K562 treated with DMSO at 1 percent for 24 hours (cell line): ENCODE results near the gene RNF167. TPM values are rescaled to one million over a fixed set of nuclear protein-coding genes. Genes with fewer than 3 reads are reported as not detected.

ENCODE experiments used
- total RNA-seq: library from RNA; unstranded; fragments of 300-600 nt; gene quantifications from 2 replicates; pipeline ENCODE4 v1.2.3, GENCODE V29; 2022; ENCODE audit warnings: low read depth; ENCODE audit not compliant: insufficient read depth

The RNF167 gene
- 46.4 and 53.2 TPM in 2 replicates for total RNA-seq

DNA sequence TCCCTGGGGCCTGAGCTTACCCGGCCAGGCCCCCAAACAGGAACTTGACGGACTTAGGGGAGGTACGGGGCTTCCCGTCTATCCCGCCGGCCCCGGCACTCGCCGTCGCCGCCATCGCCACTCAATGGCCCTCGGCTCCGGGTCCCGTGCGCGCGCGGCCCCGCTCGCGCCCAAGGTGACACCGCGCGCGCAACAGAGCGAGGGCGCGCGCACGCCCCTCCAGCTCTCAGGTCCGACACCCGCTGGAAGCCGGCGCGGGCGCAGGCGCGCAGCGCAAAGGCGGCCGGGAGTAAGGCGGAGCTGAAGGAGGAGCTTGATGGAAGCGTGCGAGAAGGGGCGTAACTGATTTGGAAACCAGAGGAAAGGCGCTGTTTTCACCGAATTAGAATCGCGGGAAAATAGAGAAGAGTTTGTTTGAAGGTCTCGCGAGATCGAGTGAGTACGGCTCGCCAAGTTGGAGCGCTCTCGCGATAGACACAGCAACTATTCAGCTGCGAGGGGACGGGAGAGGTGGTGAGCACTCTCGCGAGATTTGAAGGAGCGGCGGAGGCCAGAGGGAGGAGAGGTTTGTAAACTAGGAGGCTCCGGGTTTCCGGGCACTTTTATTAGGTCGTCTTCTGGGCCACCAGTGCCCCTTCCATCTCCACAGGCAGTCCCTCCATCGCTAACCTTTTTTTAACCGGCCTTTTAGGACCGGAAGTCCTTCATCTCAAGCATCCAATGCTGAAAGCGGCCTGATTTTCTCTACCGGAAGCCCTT is at the start of gene RNF167, which contains the start of gene SLC25A11:
Gene RNF167 (plus strand): TSS at position 473 of the 759 bp plus-strand sequence. CDS start 642 bp downstream, outside the sequence.
Gene SLC25A11 (minus strand): TSS at position 251 of the 759 bp plus-strand sequence. CDS start 136 bp downstream, at position 115.

GRCh38 chr17:4899341-4900230 is 40.5 kb upstream of the RNF167 start, which contains the start of gene C17orf107:
C17orf107 (plus strand) TSS chr17:4899536; CDS start chr17:4899763, 227 bp downstream.

DNA sequence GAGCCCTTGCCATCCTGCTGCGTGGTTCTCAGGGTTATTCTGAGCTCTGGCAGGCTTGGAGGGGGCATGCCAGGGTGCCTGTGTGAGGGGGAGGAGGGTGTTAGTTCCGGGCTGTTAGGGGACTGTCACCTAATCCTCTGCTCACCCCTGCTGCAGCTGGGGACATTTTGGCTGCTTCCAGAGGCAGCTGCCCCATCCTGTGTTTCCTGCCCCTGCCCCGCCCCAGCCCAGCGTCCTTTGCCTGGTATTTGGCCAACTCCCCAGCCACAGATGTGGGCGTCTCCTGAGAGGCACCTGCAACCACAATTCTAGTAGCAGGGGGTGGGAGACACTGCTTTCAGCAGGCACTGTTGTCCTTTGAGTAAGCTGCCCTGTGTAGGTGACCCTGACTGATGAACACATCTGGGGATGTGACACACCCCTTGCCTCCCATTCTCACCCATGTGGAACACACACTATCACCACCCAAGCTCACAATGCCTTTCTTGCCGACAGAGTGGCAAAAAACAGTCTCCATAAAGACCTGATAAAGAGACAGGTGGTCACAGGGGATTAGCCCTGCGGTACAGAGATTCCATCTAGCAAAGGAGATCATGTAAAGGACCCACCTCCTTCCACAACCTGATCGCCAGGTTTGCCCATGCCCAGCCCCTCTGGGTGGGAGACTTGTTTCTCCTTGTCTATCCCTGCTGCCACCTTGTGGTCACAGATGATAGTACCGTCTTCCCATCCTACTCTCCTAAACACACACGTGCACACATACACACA is 36.8 kb upstream of the RNF167 start, which contains the start of gene CHRNE:
Gene CHRNE (minus strand): TSS at position 48 of the 768 bp plus-strand sequence. CDS start 35 bp downstream, at position 13.

DNA sequence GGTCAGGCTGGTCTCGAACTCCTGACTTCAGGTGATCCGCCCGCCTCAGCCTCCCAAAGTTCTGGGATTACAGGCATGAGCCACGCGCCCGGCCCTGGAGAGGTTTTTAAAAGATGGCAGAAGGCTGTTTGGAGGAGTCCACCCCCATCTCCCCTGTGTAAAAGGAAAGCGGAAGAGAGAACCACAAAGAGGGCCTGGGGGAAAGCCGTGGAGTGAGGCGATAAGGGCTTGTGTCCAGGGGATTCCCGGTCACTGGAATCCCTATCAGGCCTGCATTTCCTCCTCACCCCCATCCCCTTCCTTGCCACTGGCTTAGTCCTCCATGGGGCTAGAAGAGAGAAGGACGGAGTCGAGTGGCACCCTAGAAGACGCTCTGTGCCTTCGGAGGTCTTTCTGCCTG is 8.1 kb upstream of the RNF167 start, which contains the start of gene GP1BA:
Gene GP1BA (plus strand): TSS at position 315 of the 400 bp plus-strand sequence. CDS start 328 bp downstream, outside the sequence.

GRCh38 chr17:4948166-4948930 is 8.3 kb downstream of the RNF167 start, which contains the start of gene PFN1:
PFN1 (minus strand) TSS chr17:4948530; CDS start chr17:4948394, 136 bp downstream.

DNA sequence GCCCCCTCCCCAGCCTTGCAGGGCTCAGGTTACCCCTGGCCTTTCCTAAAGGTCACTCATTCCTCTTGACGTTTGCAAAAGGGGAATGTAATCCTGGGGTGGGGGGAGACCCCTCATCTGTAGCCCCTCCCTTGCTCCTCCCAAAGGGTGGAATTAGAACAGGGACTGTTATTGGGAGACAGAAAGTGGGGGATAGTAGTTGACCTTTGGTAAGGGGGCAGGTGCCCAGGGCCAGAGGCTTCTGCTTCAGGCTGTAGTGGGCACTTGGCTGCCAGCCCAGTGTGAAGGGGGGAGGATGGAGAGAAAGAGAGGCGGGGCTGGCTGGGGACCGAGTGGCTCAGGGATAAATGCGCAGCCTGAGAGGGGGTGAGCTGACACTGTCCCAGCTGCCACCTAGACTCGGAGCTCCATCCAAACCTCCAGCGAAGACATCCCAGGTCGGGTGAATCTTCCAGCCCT is 10.7 kb downstream of the RNF167 start, which contains the start of gene ENO3:
Gene ENO3 (plus strand): TSS at position 374 of the 459 bp plus-strand sequence. CDS start 711 bp downstream, outside the sequence.

GRCh38 chr17:4967539-4968485 is 27.7 kb downstream of the RNF167 start, which contains the start of gene SPAG7:
SPAG7 (minus strand) TSS chr17:4967817; CDS start chr17:4967804, 13 bp downstream.

DNA sequence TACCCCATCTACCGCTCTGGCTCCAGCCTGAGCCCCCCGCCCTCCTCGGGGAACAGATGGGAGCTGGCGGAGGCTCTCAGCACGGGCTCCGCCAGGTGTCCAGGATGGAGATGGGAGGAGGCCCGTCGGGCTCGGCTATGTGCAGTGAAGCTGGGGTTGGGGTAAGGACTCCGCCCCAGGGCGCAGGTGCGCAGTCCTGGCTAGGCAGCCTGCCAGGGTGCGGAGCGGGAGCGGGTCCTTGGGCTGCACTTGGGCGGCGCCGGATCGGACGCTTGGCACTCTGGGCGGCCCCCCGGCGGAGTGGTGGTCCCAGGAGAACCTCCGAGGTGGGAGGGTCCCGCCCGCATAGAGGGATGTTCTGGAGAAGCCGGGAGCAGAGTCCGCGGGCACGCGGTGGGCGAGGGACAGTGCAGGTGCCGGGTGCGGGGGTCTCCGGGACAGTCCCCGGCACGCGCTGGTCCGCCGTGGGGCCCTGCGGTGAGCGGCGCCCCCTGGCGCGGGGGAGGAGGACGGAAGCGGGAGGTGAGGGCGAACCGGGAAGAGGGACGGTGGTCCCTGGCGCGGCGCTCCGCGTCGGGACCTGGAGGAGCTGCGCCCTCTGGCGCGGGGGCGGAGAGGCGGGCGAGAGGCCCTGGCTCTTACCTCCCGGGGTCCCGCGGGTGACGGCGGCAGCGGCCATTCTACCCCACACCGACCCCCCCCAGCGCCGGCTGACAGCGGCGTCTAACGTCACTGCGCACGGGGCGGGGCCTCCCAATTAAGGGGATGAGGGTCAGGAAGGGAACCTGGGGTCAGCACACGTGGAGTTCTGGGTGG is 47.1 kb downstream of the RNF167 start, which contains the start of gene CAMTA2:
Gene CAMTA2 (minus strand): TSS at position 725 of the 816 bp plus-strand sequence. CDS start 1,453 bp downstream, outside the sequence.

Other genes with a start within 250 kb of the RNF167 start
- 52.3 and 54.2 TPM in 2 replicates for gene PELP1, start 236.1 kb upstream of the RNF167 start, total RNA-seq
- 26.7 and 34.6 TPM in 2 replicates for gene ARRB2, start 229.6 kb upstream of the RNF167 start, total RNA-seq
- 10.4 and 13.5 TPM in 2 replicates for gene MED11, start 208.8 kb upstream of the RNF167 start, total RNA-seq
- gene ZMYND15, start 200.4 kb upstream of the RNF167 start, total RNA-seq, result not detected in 2 replicates
- gene CXCL16, start 200.3 kb upstream of the RNF167 start, total RNA-seq, result 1.6 and 2.9 TPM in 2 replicates
- not detected in 2 replicates for gene TM4SF5, start 168.4 kb upstream of the RNF167 start, total RNA-seq
- 1.9 TPM in 1 of 2 replicates, not detected in the other for gene VMO1, start 153.9 kb upstream of the RNF167 start, total RNA-seq
- gene GLTPD2, start 151.3 kb upstream of the RNF167 start, total RNA-seq, result 1.3 TPM in 1 of 2 replicates, not detected in the other
- gene PSMB6, start 144.1 kb upstream of the RNF167 start, total RNA-seq, result 162 and 175 TPM in 2 replicates
- 8.9 and 9.0 TPM in 2 replicates for gene PLD2, start 133.1 kb upstream of the RNF167 start, total RNA-seq
- 30.9 and 35.6 TPM in 2 replicates for gene MINK1, start 106.9 kb upstream of the RNF167 start, total RNA-seq
- 0.17 and 0.43 TPM in 2 replicates for gene C17orf107, start 40.7 kb upstream of the RNF167 start, total RNA-seq
- gene CHRNE, start 37.2 kb upstream of the RNF167 start, total RNA-seq, result 0.15 TPM in 1 of 2 replicates, not detected in the other
- 0.86 and 1.1 TPM in 2 replicates for gene GP1BA, start 8.0 kb upstream of the RNF167 start, total RNA-seq
- gene SLC25A11, start 222 bp upstream of the RNF167 start, total RNA-seq, result 84.5 and 100 TPM in 2 replicates
- 624 and 626 TPM in 2 replicates for gene PFN1, start 8.3 kb downstream of the RNF167 start, total RNA-seq
- gene ENO3, start 10.9 kb downstream of the RNF167 start, total RNA-seq, result 9.5 and 10.7 TPM in 2 replicates
- gene SPAG7, start 27.5 kb downstream of the RNF167 start, total RNA-seq, result 41.3 and 42.4 TPM in 2 replicates
- 23.3 and 26.0 TPM in 2 replicates for gene CAMTA2, start 47.4 kb downstream of the RNF167 start, total RNA-seq
- gene INCA1, start 57.3 kb downstream of the RNF167 start, total RNA-seq, result 0.35 TPM in 1 of 2 replicates, not detected in the other
- gene KIF1C, start 57.7 kb downstream of the RNF167 start, total RNA-seq, result 15.5 and 16.9 TPM in 2 replicates
- not detected in 2 replicates for gene SLC52A1, start 95.2 kb downstream of the RNF167 start, total RNA-seq
- not detected in 2 replicates for gene ZFP3, start 138.2 kb downstream of the RNF167 start, total RNA-seq
- 3.7 and 7.2 TPM in 2 replicates for gene ZNF232, start 171.6 kb downstream of the RNF167 start, total RNA-seq
- not detected in 2 replicates for gene USP6, start 175.8 kb downstream of the RNF167 start, total RNA-seq